CD14-positive monocyte (primary cell): ENCODE measurements around the gene AP5B1. TPM values are rescaled to one million over a fixed set of nuclear protein-coding genes. Genes with fewer than 3 reads are reported as not detected.

Experiments used
- DNase-seq, 3 donors: peaks; one replicate each; pipeline ENCODE4 v3.0.0-alpha.2; 2011 to 2022
- H2AFZ ChIP-seq: 2 replicates; pipeline ENCODE4 v1.6.0; 2012; ENCODE audit warnings: mild to moderate bottlenecking, low read depth, low read length, inconsistent platforms; ENCODE audit not compliant: insufficient read depth, poor library complexity, severe bottlenecking
- H3K27ac ChIP-seq, 2 donors: 1 replicate in 1 of 2; 2 replicates in 1 of 2; pipeline ENCODE4 v1.5.1; 2012 to 2013; ENCODE audit warnings: low read length in 2 of 2, control low read depth in 1 of 2, inconsistent platforms in 1 of 2, low read depth in 1 of 2, mild to moderate bottlenecking in 1 of 2
- H3K27me3 ChIP-seq, 2 donors: one replicate each; pipeline versions ENCODE4 v1.6.0 to v1.6.1; 2011 to 2013; ENCODE audit warnings: low read length in 2 of 2; ENCODE audit not compliant: control insufficient read depth in 2 of 2, insufficient read depth in 2 of 2
- H3K36me3 ChIP-seq, 2 donors: replicated peaks in 1 of 2; 1 replicate in 1 of 2; 2 replicates in 1 of 2; pipeline versions ENCODE4 v1.5.1 to v1.6.1; 2012 to 2013; ENCODE audit warnings: low read length in 2 of 2, control low read depth in 1 of 2, inconsistent platforms in 1 of 2, mild to moderate bottlenecking in 1 of 2; ENCODE audit not compliant: insufficient read depth in 2 of 2, control insufficient read depth in 1 of 2
- H3K4me1 ChIP-seq, 2 donors: 1 replicate in 1 of 2; 2 replicates in 1 of 2; pipeline versions ENCODE4 v1.5.1 to v1.6.1; 2012 to 2013; ENCODE audit warnings: low read length in 2 of 2, control low read depth in 1 of 2, inconsistent platforms in 1 of 2, mild to moderate bottlenecking in 1 of 2, moderate library complexity in 1 of 2; ENCODE audit not compliant: insufficient read depth in 2 of 2, control insufficient read depth in 1 of 2
- H3K4me2 ChIP-seq: replicated peaks from 2 replicates; pipeline ENCODE3; 2012; ENCODE audit warnings: low read length, moderate library complexity, mild to moderate bottlenecking; ENCODE audit not compliant: poor library complexity, severe bottlenecking; ENCODE audit errors: extremely low read depth
- H3K4me3 ChIP-seq, 3 experiments: fragments of 200-600 bp in 1 of 3; sonication (generic) in 1 of 3; replicated peaks in 1 of 3; 1 replicate in 2 of 3; 2 replicates in 1 of 3; pipeline ENCODE4 v1.5.1; 2011 to 2013; ENCODE audit warnings: low read length in 3 of 3, mild to moderate bottlenecking in 3 of 3, control low read depth in 2 of 3, low read depth in 2 of 3, inconsistent platforms in 1 of 3, moderate library complexity in 1 of 3
- H3K79me2 ChIP-seq: 2 replicates; pipeline ENCODE4 v1.6.0; 2012; ENCODE audit warnings: mild to moderate bottlenecking, control low read depth, inconsistent platforms, low read length, moderate library complexity; ENCODE audit not compliant: insufficient read depth
- H3K9ac ChIP-seq: 2 replicates; pipeline ENCODE4 v1.6.0; 2017; ENCODE audit warnings: low read length, mild to moderate bottlenecking; ENCODE audit not compliant: insufficient read depth, poor library complexity, severe bottlenecking
- H3K9me3 ChIP-seq, 2 donors: replicated peaks in 1 of 2; 1 replicate in 1 of 2; 2 replicates in 1 of 2; pipeline versions ENCODE4 v1.5.1 to v1.6.1; 2012 to 2013; ENCODE audit warnings: low read length in 2 of 2, control low read depth in 1 of 2; ENCODE audit not compliant: control insufficient read depth in 1 of 2, insufficient read depth in 1 of 2
- H4K20me1 ChIP-seq: 2 replicates; pipeline ENCODE4 v1.6.0; 2012; ENCODE audit warnings: mild to moderate bottlenecking, low read length, control low read depth, moderate library complexity; ENCODE audit not compliant: insufficient read depth
- H3K27ac Mint-ChIP-seq, 7 donors: one replicate each; pipeline ENCODE4 v1.8.0; 2020; ENCODE audit warnings: mild to moderate bottlenecking in 7 of 7, mixed read lengths in 7 of 7, moderate library complexity in 6 of 7, inconsistent platforms in 2 of 7
- H3K27me3 Mint-ChIP-seq, 3 donors: one replicate each; pipeline ENCODE4 v1.8.0; 2021 to 2022; ENCODE audit warnings: low read depth in 3 of 3, mild to moderate bottlenecking in 3 of 3, mixed read lengths in 3 of 3, moderate library complexity in 3 of 3, inconsistent platforms in 1 of 3
- H3K36me3 Mint-ChIP-seq, 2 donors: one replicate each; pipeline ENCODE4 v1.8.0; 2020; ENCODE audit warnings: mixed read lengths in 2 of 2, inconsistent platforms in 1 of 2, mild to moderate bottlenecking in 1 of 2
- H3K4me1 Mint-ChIP-seq: one replicate; pipeline ENCODE4 v1.8.0; 2020; ENCODE audit warnings: mild to moderate bottlenecking, mixed read lengths
- H3K4me3 Mint-ChIP-seq, 2 donors: one replicate each; pipeline ENCODE4 v1.8.0; 2020; ENCODE audit warnings: mild to moderate bottlenecking in 2 of 2, mixed read lengths in 2 of 2, moderate library complexity in 1 of 2
- H3K9me3 Mint-ChIP-seq, 7 donors: one replicate each; pipeline ENCODE4 v1.8.0; 2020 to 2022; ENCODE audit warnings: mixed read lengths in 7 of 7, mild to moderate bottlenecking in 6 of 7, moderate library complexity in 6 of 7, inconsistent platforms in 2 of 7
- WGBS: methylation state at CpG from one replicate; pipeline ENCODE4 v1.1.5; 2013; ENCODE audit warnings: missing lambda C conversion rate; ENCODE audit not compliant: insufficient coverage; 5-methylcytosine and 5-hydroxymethylcytosine counted together
- intact Hi-C, 2 donors: fragments of 100-400 bp; cut with micrococcal nuclease; formaldehyde crosslinking; loops; one replicate each; pipeline versions ENCODE4 v1.15.0 to v1.15.1; 2023
- polyA plus RNA-seq, 3 donors: library from polyadenylated mRNA; depleted of rRNA in 1 of 3; unstranded in 2 of 3; stranded (reverse) in 1 of 3; fragments of 300-500 nt in 2 of 3; fragments of >200 nt in 1 of 3; fragmentation: Illumina TruSeq in 2 of 3; gene quantifications; 1 replicate in 2 of 3; 2 replicates in 1 of 3; pipeline ENCODE4 v1.2.3, GENCODE V29; 2012 to 2021
- TF ChIP-seq, protein P1 (sequence below): fragments of 200-600 bp; IDR thresholded peaks from one replicate; pipeline ENCODE4 v1.8.0; 2022; ENCODE audit warnings: antibody characterized with exemption, mild to moderate bottlenecking

Gene AP5B1
- polyA plus RNA-seq, 3 donors: 33.7 to 46.4 (median 35.1) TPM

DNA sequence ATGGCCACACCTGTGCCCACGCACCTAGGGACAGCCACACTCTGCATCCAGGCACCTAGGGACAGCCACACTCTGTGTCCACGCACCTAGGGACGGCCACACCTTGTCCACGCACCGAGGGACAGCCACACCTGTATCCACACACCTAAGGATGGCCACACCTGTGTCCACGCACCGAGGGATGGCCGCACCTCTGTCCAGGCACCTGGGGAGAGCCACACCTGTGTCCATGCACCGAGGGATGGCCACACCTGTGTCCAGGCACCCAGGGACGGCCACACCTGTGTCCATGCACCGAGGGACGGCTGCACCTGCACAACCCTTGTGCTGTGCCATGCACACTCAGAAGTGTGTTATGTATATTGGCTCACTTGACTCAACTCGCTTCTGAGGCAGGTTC is 16.9 kb upstream of the AP5B1 start:
- Mint-ChIP-seq H3K4me1 (peaks cover 3% of the 10 kb centered on the region), H3K27me3 (peaks cover 11 to 22% (median 16%) of the 10 kb centered on the region in 3 donors)

DNA sequence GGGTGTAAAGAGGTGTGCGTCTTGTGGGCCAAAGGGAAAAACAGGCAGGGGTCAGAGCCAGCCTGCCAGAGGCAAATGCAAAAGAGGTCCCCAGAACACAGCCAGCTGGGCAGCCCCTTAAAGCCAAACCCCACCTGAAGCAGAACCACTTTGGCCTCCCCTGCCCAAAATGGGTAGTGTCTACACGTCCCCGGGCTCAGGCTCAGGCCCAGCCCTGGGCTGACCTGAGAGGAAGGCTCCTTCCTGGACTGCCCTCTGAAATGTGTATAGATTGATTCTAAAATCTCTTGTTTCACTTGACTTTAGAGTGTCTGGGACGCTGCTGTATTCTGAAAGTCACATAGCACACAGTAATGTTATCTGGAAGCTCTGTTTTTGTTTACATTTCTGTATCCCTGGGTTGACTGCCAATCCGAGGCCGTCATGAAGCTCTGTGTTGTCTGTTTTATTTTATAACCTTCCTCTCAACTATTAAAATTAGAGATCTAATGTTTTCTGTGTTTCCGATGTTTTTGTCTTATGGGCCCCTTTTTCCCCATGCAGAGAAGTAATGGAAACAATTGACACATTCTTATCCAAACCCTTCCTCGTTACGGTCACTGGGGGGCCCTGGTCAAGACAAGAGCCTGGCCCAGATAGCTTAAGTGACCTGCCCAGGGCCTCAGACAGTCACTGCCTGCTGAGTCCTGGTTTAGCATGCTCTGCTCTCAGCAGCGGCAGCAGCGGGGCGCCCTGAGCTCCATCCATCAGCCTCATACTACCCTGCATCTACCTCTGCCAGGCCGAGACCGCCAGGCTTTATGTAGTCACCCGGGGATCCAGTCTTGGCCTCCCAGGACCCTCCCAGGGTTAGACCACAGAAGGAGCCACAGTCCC is 16.2 kb upstream of the AP5B1 start:
- H3K27ac Mint-ChIP-seq: no peak overlapping the region
- H3K36me3 ChIP-seq: no peaks in the 10 kb centered on the region
- H3K9ac ChIP-seq: no peak overlapping the region
- H3K27ac ChIP-seq: no peak overlapping the region
- no peak overlapping the region for H3K4me3 Mint-ChIP-seq
- 92% methylated on average over 4 of the region's 15 CpGs for WGBS
- no peaks in the 10 kb centered on the region for H3K79me2 ChIP-seq
- peaks cover 7 to 17% (median 14%) of the 10 kb centered on the region in 3 donors for H3K27me3 Mint-ChIP-seq
- peaks cover 1 to 3% of the 10 kb centered on the region in 2 donors for H3K4me1 ChIP-seq
- TF ChIP-seq, protein P1, sequence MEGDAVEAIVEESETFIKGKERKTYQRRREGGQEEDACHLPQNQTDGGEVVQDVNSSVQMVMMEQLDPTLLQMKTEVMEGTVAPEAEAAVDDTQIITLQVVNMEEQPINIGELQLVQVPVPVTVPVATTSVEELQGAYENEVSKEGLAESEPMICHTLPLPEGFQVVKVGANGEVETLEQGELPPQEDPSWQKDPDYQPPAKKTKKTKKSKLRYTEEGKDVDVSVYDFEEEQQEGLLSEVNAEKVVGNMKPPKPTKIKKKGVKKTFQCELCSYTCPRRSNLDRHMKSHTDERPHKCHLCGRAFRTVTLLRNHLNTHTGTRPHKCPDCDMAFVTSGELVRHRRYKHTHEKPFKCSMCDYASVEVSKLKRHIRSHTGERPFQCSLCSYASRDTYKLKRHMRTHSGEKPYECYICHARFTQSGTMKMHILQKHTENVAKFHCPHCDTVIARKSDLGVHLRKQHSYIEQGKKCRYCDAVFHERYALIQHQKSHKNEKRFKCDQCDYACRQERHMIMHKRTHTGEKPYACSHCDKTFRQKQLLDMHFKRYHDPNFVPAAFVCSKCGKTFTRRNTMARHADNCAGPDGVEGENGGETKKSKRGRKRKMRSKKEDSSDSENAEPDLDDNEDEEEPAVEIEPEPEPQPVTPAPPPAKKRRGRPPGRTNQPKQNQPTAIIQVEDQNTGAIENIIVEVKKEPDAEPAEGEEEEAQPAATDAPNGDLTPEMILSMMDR: no peak
- H3K9me3 Mint-ChIP-seq: peaks cover 0 to 2% (median 0%) of the 10 kb centered on the region in 7 donors
- H2AFZ ChIP-seq: no peak overlapping the region
- intact Hi-C loops: no loop called here
- no peaks in the 10 kb centered on the region for H3K9me3 ChIP-seq
- no peaks in the 10 kb centered on the region for H3K36me3 Mint-ChIP-seq
- H3K4me3 ChIP-seq: no peak overlapping the region
- H4K20me1 ChIP-seq: no peaks in the 10 kb centered on the region
- no peak for DNase-seq
- H3K4me2 ChIP-seq: no peak overlapping the region
- peaks cover 0 to 13% of the 10 kb centered on the region in 2 donors for H3K27me3 ChIP-seq
- peaks cover 4% of the 10 kb centered on the region for H3K4me1 Mint-ChIP-seq

More for the DNA sequence above, 16.9 kb upstream of the AP5B1 start:
- TF ChIP-seq, protein P1: no peak
- intact Hi-C loops: no loop called here
- no peak overlapping the region for H3K4me3 Mint-ChIP-seq
- no peaks in the 10 kb centered on the region for H3K9me3 ChIP-seq
- no peak overlapping the region for H3K4me2 ChIP-seq
- H3K36me3 Mint-ChIP-seq: no peaks in the 10 kb centered on the region
- H3K4me1 ChIP-seq: peaks cover 2% of the 10 kb centered on the region in 2 donors
- H4K20me1 ChIP-seq: no peaks in the 10 kb centered on the region
- H3K27me3 ChIP-seq: peaks cover 0 to 14% of the 10 kb centered on the region in 2 donors
- H2AFZ ChIP-seq: no peak overlapping the region
- no peaks in the 10 kb centered on the region for H3K79me2 ChIP-seq
- DNase-seq: no peak
- no peak overlapping the region for H3K27ac Mint-ChIP-seq
- 87% methylated on average over 7 of the region's 13 CpGs for WGBS
- H3K9me3 Mint-ChIP-seq: peaks cover 0 to 3% (median 0%) of the 10 kb centered on the region in 7 donors
- H3K4me3 ChIP-seq: no peak overlapping the region
- H3K9ac ChIP-seq: no peak overlapping the region
- H3K36me3 ChIP-seq: no peaks in the 10 kb centered on the region
- H3K27ac ChIP-seq: no peak overlapping the region
